HG02763 (cell line): Measurements from ENCODE around the gene PTCH1.

Experiments
- ATAC-seq: cut with Tn5 transposase; IDR thresholded peaks from one replicate; pipeline ENCODE4 v1.9.1; 2021; ENCODE audit warnings: mild to moderate bottlenecking, moderate library complexity; ENCODE audit not compliant: unreplicated experiment

PTCH1 gene

GRCh38 chr9:95468791-95469190 is 48.0 kb downstream of the PTCH1 start:
- ATAC-seq = no peak

- no peak for ATAC-seq
These were observed 51.7 kb downstream of the PTCH1 start for GRCh38 chr9:95465115-95465514.

DNA sequence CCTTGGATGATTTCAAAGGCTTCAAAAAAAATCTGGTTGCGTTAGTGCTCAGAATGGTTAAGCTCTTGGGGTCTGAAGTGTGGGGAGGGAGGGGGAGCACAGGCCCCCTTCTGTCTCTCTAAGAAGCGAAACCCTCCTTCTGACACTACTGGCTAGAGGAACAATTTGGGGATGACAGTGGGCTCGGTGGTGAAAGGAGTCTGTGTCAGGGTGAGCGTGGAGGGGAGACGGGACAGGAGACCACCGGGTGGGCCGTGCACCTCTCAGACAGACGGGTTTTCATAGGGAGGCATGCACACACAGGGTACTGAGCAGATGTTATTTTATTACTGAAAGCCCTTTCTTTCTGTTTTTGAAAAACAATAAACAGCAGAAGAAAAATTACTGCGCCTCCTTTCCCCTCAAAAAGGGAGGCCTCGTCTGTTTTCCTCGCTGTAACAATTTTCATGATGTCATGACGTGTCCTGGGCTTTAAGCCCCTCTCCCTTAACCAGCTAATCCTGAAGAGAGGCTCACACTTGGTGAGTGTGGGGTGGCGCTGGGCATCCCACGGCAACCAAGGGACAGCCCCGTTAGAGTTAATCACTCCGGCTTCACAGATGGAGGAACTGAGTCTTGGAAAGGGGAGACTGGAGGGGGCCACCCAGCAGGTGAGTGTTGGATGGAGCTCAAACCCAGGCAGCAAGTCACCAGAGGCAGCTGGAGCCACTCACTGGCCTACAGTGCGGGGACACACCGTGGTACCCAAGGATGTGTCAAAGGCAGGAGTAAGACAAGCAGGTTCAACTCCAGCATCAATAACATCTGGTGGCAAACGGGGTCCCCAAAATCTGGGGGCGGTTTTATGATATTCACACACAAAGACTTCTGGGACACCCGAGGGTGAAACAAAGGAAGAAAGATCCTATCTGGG is 53.4 kb downstream of the PTCH1 start:
- ATAC-seq = no peak

- ATAC-seq = peak; percentile 94
These were observed 54.3 kb downstream of the PTCH1 start for GRCh38 chr9:95462249-95463147.

- no peak for ATAC-seq
These were observed 55.1 kb downstream of the PTCH1 start for GRCh38 chr9:95461448-95462248.

GRCh38 chr9:95460518-95461164 is 56.1 kb downstream of the PTCH1 start:
- no peak for ATAC-seq

GRCh38 chr9:95459851-95460517 is 56.8 kb downstream of the PTCH1 start:
- ATAC-seq = no peak

DNA sequence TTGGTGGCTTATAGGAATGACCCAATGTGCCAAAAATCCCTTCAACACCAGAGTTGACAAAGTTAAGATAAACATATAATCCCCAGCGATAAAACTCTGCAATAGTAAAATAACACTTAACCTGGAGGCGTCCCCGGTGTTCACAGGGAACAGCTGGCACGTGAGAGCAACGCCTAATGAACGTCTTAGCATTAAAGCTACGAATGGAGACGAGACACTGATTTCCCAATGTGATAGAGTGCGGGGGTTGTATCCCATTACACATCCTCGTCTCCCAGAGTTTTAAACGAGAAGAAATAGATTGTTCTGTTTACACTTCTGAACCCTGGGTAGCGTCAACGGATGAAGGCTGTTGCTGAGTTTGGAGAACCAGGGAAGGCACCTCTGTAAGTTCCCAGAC is 57.6 kb downstream of the PTCH1 start:
- ATAC-seq = no peak

GRCh38 chr9:95458666-95459065 is 58.1 kb downstream of the PTCH1 start:
- no peak for ATAC-seq

DNA sequence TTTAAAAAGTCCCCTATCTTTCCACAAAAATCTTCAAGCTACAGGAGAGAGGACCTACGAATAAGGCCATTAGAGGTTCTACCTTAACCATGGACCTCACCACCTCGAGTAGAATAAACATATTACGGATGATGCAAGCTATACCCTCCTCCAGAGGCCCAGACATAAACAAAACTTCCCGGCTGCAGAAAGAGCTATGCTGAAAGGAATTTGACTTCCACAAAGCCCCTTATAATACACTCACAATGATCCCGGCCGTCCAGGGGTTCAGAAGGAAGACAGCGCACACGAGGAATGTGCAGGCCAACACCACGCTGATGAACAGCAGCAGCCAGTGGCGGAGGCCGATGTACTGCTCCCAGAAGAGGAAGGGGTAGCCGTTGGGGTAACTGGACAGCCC is 59.0 kb downstream of the PTCH1 start:
- no peak for ATAC-seq

- no peak for ATAC-seq
These were observed 61.1 kb downstream of the PTCH1 start for GRCh38 chr9:95455714-95456113.

DNA sequence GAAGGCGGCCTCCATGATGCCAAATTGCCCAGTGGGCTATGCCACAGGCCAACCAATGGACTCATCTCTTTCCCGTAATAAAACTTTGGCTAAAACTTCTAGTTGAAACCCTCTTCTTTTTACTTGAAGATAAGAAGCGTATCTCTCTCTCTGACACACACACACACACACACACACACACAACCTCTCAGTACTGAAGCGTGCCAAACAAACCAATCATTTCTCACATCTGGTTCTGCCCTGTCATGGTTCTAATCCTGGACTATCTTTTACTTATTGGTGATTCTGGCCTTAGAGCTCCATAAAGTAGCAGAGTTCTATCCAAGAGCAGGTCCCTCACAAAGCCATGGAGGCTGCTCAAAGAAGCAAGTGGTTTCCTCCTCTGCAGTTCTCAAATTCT is 64.6 kb downstream of the PTCH1 start:
- ATAC-seq = no peak

DNA sequence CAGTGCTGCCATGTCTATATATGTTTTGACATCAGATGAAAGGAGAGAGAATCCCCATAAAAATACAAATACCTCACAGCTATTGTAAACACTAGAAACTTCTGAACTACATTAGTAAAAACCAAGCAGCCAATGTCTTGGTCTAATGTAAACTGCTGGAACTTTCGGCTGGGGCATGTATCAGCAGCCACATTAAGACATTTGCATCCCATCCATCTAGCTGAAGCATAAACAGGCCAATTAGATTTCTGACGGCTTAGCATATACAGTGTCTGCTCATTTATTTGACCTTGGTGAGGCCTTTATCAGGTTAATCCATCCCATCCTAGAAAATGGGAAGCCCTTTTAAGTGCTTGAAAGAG is 65.7 kb downstream of the PTCH1 start:
- ATAC-seq = no peak

GRCh38 chr9:95450171-95451064 is 66.4 kb downstream of the PTCH1 start:
- no peak for ATAC-seq

- ATAC-seq = no peak
These were observed 67.8 kb downstream of the PTCH1 start for GRCh38 chr9:95449016-95449415.

DNA sequence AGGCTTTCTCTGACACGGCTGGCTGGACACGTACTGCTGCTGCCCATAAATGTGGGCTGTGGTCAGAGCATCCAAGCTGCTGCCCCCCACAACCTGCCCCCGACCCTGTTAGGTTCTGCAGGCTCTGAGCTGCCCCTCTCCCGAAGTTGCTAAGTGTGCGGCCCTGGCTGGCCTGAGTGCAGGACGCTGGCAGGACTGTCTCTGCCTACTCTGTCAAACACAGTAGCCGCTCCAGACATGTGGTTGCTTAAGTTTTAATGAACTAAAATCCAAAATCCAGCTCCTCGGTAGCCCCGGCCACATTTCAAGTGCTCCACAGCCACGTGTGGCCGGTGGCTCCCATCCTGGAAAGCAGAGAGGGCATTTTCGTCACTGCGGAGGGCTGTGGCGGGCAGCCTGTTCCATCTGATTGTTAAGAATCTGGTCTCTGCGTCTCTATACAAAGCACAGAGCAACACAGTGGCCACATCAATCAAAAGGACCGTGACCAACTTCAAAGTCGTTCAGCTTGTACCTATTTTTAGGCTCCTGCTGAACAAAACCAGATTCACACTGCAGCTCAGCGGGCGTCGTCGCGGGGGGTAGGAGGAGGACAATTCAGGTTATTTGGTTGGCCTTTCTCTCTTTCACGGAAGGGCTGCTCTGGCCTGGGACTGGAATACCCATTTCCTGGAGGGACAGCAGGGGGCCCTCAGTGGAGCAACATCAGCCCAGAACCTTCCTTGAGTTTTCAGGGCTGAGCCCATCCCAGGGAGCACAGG is 68.9 kb downstream of the PTCH1 start:
- no peak for ATAC-seq

GRCh38 chr9:95446984-95447383 is 69.8 kb downstream of the PTCH1 start:
- no peak for ATAC-seq

DNA sequence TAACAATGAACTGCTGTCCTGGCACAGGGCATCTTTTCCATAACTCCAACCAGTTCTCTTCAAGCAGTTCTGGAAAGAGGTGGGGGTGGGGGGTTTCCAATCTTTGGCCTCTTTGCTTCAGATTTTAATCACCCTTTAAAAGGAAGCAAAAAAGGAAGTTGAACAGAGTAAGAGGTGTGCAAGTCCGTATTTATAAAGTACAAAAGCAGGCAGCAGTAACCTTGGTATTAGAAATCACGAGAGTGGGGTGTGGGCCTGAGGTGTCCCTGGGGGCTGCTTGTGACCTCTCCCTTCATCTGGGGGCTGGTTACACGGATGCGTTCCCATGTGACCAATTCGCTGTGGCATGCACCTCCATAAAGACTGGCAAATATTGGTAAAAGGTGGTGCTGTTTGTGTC is 70.5 kb downstream of the PTCH1 start:
- ATAC-seq = no peak
